ENCODE results near the gene ERP44.
"Not testable (repeated sequence)": the region's sequence is repeated elsewhere in the genome, so short reads cannot be mapped to it uniquely, and the experiment has no call there.

The ERP44 gene

DNA sequence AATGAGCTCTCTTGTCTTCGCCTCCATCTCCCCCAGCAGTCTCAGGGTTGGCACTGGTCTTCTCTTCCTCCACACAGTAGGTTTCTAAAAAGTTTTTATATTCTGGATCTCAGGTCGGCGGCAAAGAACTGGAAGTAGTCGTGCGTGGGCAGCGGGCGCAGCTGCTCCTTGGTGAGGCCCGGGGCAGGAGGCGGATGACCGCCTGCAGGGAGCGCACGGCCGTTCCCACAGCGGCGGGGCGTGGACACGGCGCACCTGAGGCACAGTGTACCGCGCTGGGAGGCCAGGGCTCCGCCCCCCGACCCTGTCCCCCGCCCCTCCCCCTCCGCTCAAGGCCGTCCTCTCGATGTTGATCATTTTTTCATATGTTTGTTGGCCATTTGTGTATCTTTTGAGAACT is 99.9 kb downstream of the ERP44 start:
- no peak for DNase-seq

- DNase-seq, result no peak
Observed at GRCh38 chr9:99998266-99998665, 100.5 kb downstream of the ERP44 start.

GRCh38 chr9:99990508-99990907 is 108.3 kb downstream of the ERP44 start:
- DNase-seq, result not testable (repeated sequence)

GRCh38 chr9:99986642-99987041 is 112.2 kb downstream of the ERP44 start:
- DNase-seq, result no peak

DNA sequence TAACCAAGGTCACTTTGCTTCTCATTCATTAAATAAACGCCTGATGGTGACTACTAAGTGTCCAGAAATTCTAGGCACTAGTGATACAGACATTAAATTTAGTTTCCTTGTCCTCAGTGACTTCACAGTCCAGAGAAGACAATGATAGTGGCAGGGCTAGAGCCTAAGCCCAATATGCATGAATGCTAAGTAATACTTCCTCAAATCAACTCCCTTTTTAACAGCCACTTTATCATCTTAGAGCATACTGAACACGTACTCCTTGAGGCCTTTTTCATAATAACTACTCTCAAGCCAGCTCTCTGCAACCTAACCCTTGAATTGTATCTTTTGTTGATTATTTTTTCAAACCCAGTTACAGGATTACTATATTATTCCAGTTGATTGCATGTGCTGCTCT is 118.2 kb downstream of the ERP44 start:
- no peak for DNase-seq

DNA sequence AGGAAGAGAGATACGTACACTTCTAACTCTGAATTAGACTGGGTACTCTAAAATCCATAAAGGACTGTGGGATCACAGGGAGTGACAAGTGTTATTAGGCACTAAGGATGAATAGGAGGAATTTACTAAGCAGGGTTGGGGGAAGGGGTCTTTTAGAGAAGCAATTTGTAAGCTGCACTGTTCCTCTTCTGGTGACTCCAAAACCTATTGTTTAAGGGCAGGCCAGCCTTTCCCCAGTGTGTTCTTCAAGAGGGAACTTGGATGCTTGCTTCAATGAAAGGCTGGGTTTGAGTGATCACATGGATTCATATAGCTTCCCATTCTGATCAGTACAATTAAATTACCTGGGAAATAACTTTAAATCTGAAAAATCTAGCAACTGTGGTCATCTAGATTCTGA is 120.6 kb downstream of the ERP44 start:
- DNase-seq, result no peak

DNA sequence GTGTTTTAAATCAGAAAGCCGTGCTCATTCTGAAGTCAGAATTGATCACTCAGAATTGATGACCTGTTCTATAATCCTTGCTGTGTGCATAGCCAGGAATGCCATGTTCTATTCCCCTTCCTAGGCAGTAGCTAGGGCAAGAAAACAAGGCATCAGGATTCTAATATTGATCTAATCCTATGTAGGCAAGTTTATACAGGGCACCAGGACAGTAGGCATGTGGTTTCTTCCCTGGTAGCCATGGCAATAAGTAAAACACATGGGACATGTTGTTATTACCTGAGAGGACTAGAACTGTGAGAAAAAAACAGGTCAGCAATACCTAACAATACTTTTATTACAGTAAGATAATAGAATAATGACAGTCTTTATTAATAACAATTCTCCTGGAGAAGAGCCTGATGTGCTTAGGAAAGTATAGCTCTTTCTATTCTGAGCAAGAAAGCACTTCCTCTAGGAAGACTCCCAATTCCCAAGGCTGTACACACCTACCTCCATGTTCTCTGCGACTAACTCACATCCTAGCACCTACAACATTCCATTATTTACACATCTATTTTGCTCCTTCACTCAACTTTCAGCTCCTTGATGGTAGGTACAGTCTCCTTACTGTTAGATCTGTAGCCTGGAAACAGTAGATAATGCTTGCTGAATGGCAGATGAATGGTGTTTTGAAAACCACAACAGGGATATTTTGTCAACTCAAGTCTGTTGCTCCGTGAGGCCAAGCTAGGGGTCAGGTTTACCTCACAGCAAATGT is 121.6 kb downstream of the ERP44 start:
- no peak for DNase-seq

DNA sequence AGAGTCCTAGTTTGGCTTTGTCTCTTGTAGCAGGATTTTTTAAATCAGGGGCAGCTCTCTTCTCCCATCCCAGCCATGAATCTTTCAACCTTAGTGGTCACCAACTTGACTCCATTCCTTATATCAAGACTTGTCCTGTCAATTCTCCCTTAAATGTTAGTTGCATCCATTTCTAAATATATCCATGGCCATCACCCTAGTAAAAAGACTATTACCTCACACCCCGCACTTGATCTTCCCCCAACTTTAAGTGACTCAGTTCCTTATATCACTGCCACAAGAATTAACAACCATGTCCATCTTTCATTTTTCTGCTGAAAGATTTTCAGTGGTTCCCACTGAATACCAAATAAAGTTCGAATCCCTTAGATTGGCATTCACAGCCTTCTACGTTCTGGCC is 125.3 kb downstream of the ERP44 start:
- DNase-seq, result no peak

- no peak for DNase-seq
Observed at GRCh38 chr9:99971410-99971809, 127.4 kb downstream of the ERP44 start.

GRCh38 chr9:99970481-99970880 is 128.3 kb downstream of the ERP44 start:
- DNase-seq, result no peak

- DNase-seq, result no peak
Observed at GRCh38 chr9:99967457-99967856, 131.3 kb downstream of the ERP44 start.

GRCh38 chr9:99966716-99967115 is 132.1 kb downstream of the ERP44 start:
- no peak for DNase-seq

DNA sequence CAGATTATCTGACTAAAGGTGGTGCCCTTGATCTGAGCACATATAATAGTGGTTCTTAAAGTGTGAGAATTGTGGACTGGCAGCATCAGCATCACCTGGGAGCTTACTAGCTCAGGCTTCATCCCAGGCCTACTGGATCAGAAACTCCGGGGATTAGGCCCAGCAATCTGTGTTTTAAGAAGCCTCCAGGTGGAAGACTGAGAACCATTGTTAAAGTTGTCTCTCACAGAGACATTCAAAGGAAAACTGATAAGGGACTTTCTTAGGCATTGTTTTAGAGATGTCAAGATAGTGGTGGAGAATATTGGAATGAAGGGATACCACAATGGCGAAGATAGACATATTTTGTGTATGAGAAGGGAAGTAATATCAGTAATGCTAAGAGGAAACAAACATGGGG is 132.8 kb downstream of the ERP44 start:
- no peak for DNase-seq

GRCh38 chr9:99964336-99964735 is 134.5 kb downstream of the ERP44 start:
- DNase-seq, result no peak

GRCh38 chr9:99962680-99963261 is 136.0 kb downstream of the ERP44 start:
- no peak for DNase-seq

GRCh38 chr9:99955606-99956005 is 143.2 kb downstream of the ERP44 start:
- DNase-seq, result no peak

- no peak for DNase-seq
Observed at GRCh38 chr9:99954819-99955218, 144.0 kb downstream of the ERP44 start.

- DNase-seq, result no peak
Observed at GRCh38 chr9:99953861-99954507, 144.8 kb downstream of the ERP44 start.

DNA sequence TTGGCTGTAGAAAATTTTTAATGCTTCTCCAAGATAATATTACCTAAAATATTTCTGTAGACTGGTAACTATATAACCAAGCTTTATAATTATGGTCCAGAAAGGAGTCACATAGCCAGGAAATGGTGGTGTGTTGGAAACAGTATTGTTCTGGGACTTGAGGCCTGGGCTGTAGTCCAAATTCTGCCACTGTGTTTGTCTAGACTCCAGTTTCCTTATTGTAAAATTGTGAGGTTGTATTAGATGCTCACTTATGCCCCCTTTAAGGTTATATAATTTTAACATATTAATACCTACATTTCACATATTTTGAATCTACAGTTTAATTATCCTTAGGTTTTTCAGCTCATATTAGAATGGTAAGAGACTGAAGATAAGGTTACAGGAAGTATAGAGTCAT is 149.9 kb downstream of the ERP44 start:
- DNase-seq, result no peak

DNA sequence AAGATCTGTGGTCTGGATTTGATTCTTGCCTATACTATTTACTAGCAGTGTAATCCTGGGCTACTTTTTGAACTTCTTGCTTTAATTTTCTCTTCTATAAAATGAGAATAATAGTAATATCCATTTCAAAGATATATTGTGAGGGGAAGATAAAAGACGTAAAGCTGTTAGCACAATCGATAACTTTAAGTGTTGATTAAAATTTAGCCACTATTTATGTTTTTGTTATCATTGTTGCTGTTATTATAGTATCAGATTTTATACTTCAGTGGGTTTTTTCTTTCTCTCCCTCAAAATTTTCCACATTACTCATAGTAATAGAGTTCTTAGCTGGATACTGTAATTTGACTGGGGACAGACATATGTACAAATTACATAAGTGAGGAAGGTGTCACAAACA is 150.3 kb downstream of the ERP44 start:
- DNase-seq, result no peak

- DNase-seq, result no peak
Observed at GRCh38 chr9:99947395-99947794, 151.4 kb downstream of the ERP44 start.

- no peak for DNase-seq
Observed at GRCh38 chr9:99936947-99937587, 161.7 kb downstream of the ERP44 start.

GRCh38 chr9:99931155-99931840 is 167.5 kb downstream of the ERP44 start:
- DNase-seq, result no peak
